Sigmoid colon (tissue), 3 donors: ENCODE data around the gene PCBP3.

Source experiments
- CTCF ChIP-seq, 4 experiments: fragments of 450-650 bp in 3 of 4; fragments of 200-600 bp in 1 of 4; IDR thresholded peaks; one replicate each; pipeline ENCODE4 v1.5.1; 2016 to 2019; ENCODE audit warnings: antibody characterized with exemption in 4 of 4, mild to moderate bottlenecking in 3 of 4, moderate library complexity in 2 of 4
- POLR2A ChIP-seq, 2 donors: fragments of 450-650 bp; IDR thresholded peaks; one replicate each; pipeline ENCODE4 v1.6.1; 2016; ENCODE audit warnings: antibody characterized with exemption in 2 of 2, mild to moderate bottlenecking in 2 of 2, moderate library complexity in 2 of 2

DNA sequence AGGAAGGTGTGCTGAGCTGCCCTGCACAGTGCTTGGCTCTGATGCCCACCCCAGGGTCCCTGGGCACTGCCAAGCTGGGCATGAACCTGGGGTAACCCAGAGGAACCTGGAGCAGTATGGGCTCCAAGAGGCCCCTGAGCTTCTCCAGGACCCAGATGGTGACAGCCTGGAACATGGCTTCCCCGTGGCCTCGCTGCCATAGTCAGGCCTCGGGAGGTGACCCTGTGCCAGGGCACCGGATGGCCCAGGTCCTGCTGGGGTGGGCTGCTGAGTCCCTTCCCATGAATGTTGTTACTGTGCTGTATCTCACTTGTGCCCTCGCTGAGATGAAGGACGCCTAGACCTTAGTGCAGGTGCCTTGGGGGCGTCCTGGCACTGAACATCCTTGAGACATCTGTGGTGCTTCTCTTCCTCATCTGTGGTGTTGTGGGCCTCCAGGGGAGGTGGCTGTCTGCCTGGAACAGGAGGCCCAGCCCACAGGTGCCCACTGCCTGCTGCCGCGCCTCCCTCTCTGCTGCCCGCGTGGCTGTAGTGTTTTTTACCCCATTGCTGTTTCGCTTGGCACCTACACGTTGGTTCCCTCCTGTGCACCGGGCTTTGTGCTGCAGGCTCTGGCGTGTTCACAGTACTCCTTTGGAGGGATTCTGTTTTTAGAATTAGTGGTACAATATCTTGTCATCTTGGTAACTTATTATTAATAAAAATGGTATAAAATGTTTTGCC, 160.3 kb downstream of the PCBP3 start:
- no peak for TF ChIP-seq CTCF (IDR thresholded peaks at IDR 0.05)
- TF ChIP-seq POLR2A (IDR thresholded peaks at IDR 0.05), result no peak
